ENCODE measurements around the gene HSBP1.

The HSBP1 gene

DNA sequence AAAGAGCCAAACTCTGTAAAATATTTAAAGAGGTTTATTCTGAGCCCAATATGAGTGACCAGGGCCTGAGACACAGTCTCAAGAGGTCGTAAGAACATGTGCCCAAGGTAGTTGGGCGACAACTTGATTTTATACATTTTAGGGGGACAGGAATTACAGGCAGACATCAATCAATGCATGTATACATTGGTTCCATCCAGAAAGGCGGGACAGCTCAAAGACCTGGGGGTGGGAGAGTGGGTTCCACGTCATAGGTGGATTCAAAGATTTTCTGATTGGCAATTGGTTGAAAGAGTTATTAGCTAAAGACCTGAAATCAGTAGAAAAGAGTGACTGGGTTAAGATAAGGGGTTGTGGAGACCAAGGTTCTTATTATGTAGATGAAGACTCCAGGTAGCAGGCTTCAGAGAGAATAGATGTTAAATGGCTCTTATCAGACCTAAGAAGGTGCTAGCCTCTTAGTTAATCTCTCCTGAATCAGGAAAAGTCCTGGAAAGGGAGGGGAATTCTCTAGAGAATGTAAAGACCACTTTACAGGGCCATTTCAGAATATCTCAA is 32.4 kb downstream of the HSBP1 start:
- no peak for DNase-seq

DNA sequence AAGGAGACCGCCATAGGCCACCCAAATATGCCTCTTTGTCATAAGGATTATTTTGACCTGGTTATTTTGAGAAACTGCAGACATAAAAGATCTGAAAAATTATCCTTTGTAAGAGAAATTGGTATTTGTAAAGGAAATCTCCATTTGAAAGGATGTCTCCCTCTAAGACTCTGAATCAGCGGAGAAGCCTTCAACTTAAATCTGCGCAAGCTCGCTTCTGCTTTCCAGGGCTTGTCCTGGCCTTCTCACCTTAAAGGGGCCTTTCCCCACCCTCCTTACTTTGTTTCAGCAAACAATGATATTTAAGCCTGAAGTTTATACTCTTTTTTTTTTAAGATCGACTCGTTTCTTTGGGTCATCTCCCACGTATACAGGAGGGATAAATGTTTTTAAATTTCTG is 34.5 kb downstream of the HSBP1 start:
- no peak for DNase-seq

DNA sequence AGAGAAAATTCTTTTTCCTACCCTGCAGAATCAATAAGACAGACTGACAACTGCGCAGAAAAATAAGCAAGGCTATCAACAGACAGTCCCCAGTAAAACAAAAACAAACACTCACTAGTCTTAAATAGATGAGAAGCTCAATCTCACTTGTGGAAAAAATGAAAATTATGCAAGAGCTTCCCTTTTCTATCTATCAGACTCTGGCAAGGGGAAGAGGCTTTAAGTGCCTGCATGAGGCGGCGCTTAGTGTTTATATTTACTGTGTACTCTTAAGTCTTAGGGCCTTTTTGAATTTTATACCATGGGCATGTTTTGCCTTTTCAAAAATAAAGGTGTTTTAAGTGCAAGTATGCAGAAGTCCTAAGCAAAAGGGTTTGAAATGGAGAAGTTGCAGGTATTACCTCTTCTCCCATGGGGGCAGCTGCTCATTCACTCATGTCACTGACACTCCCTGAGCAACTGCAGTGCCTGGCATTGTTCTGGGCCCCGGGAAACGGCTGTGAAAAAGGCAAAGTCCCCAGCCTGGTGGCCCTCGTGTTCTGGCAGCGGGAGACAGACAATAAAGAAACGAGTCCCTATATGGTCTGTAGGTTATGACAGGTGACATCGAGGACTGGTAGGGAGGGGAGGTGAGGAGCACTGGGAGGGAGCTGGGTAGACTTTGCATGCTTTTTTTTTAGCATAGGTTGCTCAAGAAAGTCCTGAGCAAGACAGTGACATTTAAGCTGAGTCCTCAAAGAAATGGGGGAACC is 35.2 kb downstream of the HSBP1 start:
- DNase-seq: no peak

DNA sequence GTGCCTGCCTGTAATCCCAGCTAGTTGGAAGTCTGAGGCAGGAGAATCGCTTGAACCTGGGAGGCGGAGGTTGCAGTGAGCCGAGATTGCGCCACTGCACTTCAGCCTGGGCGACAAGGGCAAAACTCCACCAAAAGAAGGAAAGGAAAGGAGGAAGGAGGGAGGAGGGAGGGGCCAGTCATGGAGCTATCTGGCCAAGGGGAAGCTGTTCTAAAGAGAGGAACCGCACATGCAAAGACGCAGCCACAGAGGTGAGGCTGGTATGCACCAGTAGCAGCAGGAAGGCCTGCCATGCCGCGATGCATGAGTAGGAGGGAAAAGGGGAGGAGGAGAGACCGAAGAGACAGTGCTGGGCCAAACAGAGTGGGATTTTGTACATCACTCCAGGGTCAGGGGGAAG is 35.9 kb downstream of the HSBP1 start:
- DNase-seq: no peak

DNA sequence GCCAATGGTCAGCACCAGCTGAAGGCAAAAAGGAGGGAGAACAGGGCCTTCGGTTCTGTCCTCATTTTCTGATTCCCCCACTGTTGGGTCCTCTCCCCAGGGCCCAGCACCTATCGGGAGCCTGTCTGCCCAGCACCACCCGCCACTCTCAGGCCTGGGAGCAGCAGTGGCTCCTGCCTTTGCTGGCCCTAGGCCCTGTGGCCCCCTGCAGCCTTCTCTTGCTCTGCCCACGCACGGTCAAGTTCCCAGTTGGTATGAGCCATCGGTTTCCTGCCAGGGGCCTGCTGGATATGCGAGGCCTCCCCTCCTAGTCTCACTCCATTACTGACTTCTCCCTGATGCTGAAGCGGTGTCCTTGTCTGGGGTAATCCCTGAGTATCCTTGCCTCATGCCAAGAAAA is 37.5 kb downstream of the HSBP1 start:
- DNase-seq: no peak

DNA sequence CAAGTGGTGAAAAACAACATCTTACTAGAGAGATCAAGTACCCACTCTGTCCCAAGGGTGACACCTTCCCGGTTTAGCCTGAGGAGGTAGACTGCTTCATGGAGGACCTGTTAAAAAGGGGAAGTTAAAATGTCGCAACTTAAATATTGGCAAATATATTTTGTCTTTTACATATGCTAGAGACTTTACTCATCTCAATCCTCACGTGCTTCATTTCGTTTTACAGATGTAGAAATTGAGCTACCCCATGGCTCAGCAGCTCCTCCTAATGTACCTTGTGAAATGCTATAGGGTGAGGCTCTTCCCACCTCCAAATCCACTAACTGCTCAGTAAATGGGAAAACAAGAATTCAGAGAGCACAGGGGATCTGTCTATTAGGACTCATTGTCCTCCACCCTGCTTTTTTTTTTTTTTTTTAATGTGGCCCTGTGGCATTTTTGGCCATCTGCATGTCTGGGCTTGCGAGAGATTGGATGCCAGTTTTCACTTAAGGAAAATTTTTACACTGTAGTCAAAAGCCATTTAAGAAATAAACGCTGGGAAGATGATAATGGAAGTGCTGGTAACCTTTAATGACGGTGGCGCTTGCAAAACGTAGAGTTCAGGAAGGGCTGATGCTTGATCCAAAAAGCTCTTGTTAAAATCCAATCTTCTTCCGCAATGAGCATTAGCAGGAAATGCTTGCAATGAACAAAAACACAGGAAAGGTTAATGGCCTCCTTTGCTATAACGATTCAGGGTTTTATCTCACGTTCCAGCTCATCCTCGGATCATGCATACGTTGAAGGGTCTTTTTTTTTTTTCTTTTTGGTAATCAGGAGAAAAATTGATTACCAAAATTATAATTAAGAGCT is 39.8 kb downstream of the HSBP1 start:
- DNase-seq: no peak

DNA sequence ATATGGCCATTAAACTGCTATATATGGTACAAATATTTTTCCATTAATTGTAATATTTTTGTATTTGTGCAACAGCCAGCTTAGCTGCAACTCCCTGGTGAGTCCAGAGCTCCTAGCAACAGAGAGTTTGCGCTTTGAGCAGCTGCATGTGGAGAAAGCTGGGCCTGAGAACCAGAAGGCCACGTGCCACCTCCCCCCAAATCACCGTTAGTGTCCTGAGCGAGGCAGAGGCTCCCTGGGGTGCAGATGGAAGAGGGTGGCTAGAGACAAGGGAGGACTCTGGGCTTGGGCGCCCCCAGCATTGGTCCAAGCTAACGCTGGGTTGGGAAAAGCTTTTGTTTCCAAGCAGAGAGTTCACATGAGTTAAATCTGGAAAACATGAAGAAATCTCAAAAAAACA is 41.6 kb downstream of the HSBP1 start:
- DNase-seq: no peak

DNA sequence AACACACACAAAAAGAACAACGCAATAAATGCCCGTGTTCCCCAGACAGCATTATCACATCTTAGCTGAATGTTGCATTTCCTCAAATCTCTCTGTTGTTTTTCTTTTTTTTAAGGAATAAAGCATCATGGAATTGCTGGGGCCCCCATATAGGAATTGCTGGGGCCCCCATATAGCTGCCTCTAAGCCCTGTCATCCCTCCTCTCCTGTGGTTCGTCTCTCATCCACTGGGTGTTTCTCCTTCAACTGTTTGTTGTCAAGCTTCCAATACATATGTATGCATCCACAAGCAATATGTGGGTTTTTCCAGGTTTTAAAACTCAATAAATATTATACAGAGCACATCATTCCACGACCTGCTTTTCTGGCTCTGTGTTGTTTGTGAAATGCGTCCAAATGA is 43.2 kb downstream of the HSBP1 start:
- DNase-seq: no peak

DNA sequence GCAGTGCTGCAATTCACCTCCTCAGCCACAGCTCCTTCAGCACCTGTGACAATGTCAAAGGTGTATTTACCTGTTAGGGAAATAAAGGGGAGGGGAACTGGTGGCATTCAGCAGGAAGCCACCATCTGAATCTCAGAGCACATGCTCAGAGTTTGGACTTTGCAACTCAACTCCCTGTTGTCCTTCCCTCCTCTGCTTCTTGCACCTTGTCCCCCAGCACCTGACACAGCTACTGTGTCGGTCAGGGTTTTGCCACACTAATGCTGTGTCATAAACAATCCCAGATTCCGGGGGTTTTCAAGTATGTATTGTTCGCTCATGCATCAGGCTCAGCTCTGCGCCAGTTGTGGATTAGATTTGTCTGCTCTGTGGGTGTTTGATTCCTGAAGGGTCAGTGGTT is 43.7 kb downstream of the HSBP1 start:
- no peak for DNase-seq

GRCh38 chr16:83852774-83853173 is 45.0 kb downstream of the HSBP1 start:
- no peak for DNase-seq

DNA sequence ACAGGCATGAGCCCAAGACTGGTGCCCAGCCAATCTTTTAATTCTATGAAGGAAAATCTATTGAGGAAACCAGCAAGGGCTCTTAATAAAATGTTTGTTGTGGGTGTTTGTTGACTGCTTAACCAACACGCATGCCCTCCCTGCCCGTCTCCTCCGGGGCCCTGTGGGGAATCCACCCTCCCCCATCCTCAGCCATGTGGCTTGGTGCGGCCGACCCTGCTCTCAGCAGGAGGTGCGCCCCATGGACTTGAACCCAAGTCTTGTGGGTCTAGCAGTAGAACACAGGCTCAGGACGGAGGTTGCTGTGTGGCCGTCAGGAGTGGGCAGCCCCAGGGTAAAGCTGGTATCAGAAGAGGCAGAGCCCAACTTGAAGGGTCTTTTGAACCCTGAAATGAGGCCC is 46.1 kb downstream of the HSBP1 start:
- DNase-seq: no peak

DNA sequence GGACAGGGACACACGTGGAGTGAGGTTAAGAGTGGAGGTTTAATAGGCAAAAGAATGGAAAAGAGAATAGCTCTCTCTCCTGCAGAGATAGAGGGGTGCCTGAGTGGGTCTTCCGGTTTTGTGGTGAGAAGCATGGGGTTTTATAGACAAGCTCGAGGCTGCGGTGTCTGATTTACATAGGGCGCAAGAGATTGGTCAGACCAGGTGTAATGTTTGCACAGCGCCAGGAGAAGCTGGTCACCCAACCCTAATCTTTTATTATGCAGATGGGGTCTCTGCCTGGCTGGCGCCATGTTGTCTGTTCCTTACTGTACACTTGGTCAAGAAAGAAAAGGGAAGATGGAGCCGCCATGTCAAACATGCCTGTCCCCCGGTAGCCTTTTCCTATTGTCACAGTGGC is 46.6 kb downstream of the HSBP1 start:
- no peak for DNase-seq

DNA sequence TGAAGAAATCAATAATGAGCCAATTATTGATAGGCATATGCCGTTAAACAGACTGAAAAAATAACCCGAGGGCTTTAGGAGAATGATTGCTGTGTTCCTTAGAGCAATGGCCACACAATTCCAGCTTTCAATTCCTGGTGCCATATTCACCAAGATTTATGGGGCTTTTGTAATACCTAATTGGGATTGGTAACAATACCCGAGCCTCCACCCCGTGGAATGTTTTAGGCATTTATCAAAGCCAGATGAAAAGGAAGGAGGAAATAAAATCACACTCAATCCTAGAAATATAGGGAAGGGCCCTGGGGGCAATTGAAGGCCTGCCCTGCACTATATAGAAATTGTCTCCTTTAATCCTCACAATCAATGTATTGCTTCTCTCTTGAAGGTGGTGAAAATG is 49.0 kb downstream of the HSBP1 start:
- DNase-seq: no peak

DNA sequence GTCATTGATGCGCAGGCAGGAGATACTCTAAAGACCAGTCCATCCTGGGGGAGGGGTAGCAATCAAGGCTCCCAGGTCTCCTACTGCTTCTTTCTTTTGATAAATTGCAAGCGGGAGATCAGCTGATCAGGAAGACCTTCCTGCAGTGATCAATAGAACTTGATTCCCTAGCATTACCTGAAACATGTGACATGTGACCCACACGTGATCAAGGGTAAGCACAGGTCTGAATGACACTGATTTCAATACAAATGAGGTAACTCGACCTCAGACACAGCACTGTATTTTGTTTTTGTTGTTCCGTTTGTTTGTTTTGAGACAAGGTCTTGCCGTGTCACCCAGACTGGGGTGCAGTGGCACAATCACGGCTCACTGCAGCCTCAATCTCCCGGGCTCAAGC is 51.5 kb downstream of the HSBP1 start:
- no peak for DNase-seq

DNA sequence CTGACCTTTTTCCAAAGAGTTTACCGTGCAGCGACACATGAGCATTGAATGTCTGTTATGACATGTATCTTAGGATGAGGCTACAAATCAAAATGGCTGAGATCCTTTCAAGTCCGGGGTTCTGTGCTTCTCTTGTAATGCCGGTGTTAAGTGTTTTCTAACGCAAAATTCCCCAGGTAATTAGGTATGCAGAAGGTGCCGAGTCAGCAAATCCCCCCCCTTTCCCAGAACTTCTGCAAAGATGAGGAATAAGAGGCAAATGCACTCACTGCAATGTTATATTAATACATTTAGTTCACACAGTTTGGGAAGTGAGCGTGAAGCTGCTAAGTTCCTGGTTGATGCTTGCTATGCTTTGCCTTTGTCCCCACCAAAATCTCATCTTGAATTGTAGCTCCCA is 54.9 kb downstream of the HSBP1 start:
- DNase-seq: no peak

- no peak for DNase-seq
Measured at GRCh38 chr16:83863682-83864081, 55.9 kb downstream of the HSBP1 start.

Measured in NCI-H774 (cell line).